CD4-positive, alpha-beta T cell treated with Interleukin-17A for 1 hour (primary cell): Measurements from ENCODE around the gene HTRA3.

Experiments used
- DNase-seq: peaks from one replicate; pipeline ENCODE4 v3.0.0-alpha.2; 2020

Gene HTRA3

GRCh38 chr4:8250227-8250626 is 19.3 kb upstream of the HTRA3 start:
- no peak for DNase-seq

- DNase-seq, result no peak
Observed at GRCh38 chr4:8250637-8251036, 18.9 kb upstream of the HTRA3 start.

- no peak for DNase-seq
Observed at GRCh38 chr4:8251110-8251883, 18.3 kb upstream of the HTRA3 start.

GRCh38 chr4:8252301-8253173 is 17.0 kb upstream of the HTRA3 start:
- DNase-seq, result no peak

- no peak for DNase-seq
Observed at GRCh38 chr4:8254076-8254475, 15.5 kb upstream of the HTRA3 start.

GRCh38 chr4:8255698-8256441 is 13.7 kb upstream of the HTRA3 start:
- DNase-seq, result no peak

GRCh38 chr4:8257854-8258253 is 11.7 kb upstream of the HTRA3 start:
- DNase-seq, result no peak

GRCh38 chr4:8258552-8259212 is 10.9 kb upstream of the HTRA3 start:
- no peak for DNase-seq

- DNase-seq, result no peak
Observed at GRCh38 chr4:8259743-8260430, 9.7 kb upstream of the HTRA3 start.

- no peak for DNase-seq
Observed at GRCh38 chr4:8260656-8261111, 8.9 kb upstream of the HTRA3 start.

GRCh38 chr4:8261851-8262535 is 7.6 kb upstream of the HTRA3 start:
- DNase-seq, result no peak

GRCh38 chr4:8262637-8263322 is 6.8 kb upstream of the HTRA3 start:
- no peak for DNase-seq

GRCh38 chr4:8263397-8263796 is 6.2 kb upstream of the HTRA3 start:
- DNase-seq, result no peak

- no peak for DNase-seq
Observed at GRCh38 chr4:8264106-8264505, 5.4 kb upstream of the HTRA3 start.

- no peak for DNase-seq
Observed at GRCh38 chr4:8265171-8265929, 4.2 kb upstream of the HTRA3 start.

- DNase-seq, result no peak
Observed at GRCh38 chr4:8266088-8266487, 3.5 kb upstream of the HTRA3 start.

- DNase-seq, result no peak
Observed at GRCh38 chr4:8266508-8266907, 3.0 kb upstream of the HTRA3 start.

- DNase-seq, result peak; percentile 4
Observed at GRCh38 chr4:8267077-8267476, 2.5 kb upstream of the HTRA3 start.

GRCh38 chr4:8268211-8268610 is 1.3 kb upstream of the HTRA3 start:
- DNase-seq, result no peak

GRCh38 chr4:8268901-8269534 is 536 bp upstream of the HTRA3 start:
- DNase-seq, result no peak
